Neural cell (in vitro differentiated cells): ENCODE measurements around the gene TMED7.

Experiments used
- CTCF ChIP-seq: fragments of 450-650 bp; IDR thresholded peaks from 2 replicates; pipeline ENCODE4 v1.5.1; 2014; ENCODE audit warnings: antibody characterized with exemption, mild to moderate bottlenecking, moderate library complexity; ENCODE audit not compliant: poor library complexity, severe bottlenecking
- EZH2 ChIP-seq: fragments of 200-600, 300-800 bp; shearing (Covaris generic), sonication (generic); IDR thresholded peaks from 2 replicates; pipeline ENCODE4 v1.6.1; 2014; ENCODE audit warnings: antibody characterized with exemption, low read length, borderline replicate concordance, mild to moderate bottlenecking; ENCODE audit not compliant: insufficient read depth, poor library complexity, severe bottlenecking
- TAF1 ChIP-seq: IDR thresholded peaks from 2 replicates; pipeline ENCODE4 v1.6.1; 2012; ENCODE audit warnings: low read depth

GRCh38 chr5:115580941-115581340 lies 44.9 kb downstream of the TMED7 start:
- TF ChIP-seq TAF1: no peak
- TF ChIP-seq CTCF: no peak
- TF ChIP-seq EZH2: no peak
